ENCODE results near the gene IL12A.

Gene IL12A

GRCh38 chr3:159964166-159964973 is 24.3 kb upstream of the IL12A start:
- no peak for DNase-seq
- Histone ChIP-seq H3K9me3 (no peaks in the 10 kb centered on the region), H3K36me3 (no peaks in the 10 kb centered on the region), H3K4me1 (no peaks in the 10 kb centered on the region), H3K27me3 (no peaks in the 10 kb centered on the region), H3K4me3 (ENCODE audit: low read depth, low read length) (no peak overlapping the region)
- TF ChIP-seq, protein P1, sequence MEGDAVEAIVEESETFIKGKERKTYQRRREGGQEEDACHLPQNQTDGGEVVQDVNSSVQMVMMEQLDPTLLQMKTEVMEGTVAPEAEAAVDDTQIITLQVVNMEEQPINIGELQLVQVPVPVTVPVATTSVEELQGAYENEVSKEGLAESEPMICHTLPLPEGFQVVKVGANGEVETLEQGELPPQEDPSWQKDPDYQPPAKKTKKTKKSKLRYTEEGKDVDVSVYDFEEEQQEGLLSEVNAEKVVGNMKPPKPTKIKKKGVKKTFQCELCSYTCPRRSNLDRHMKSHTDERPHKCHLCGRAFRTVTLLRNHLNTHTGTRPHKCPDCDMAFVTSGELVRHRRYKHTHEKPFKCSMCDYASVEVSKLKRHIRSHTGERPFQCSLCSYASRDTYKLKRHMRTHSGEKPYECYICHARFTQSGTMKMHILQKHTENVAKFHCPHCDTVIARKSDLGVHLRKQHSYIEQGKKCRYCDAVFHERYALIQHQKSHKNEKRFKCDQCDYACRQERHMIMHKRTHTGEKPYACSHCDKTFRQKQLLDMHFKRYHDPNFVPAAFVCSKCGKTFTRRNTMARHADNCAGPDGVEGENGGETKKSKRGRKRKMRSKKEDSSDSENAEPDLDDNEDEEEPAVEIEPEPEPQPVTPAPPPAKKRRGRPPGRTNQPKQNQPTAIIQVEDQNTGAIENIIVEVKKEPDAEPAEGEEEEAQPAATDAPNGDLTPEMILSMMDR (IDR thresholded peaks at IDR 0.05; ENCODE audit: low read depth, low read length), result no peak

GRCh38 chr3:159971311-159971710 is 17.3 kb upstream of the IL12A start:
- no peak for DNase-seq
- no peaks in the 10 kb centered on the region for H3K9me3 ChIP-seq
- TF ChIP-seq, protein P1 (IDR thresholded peaks at IDR 0.05; ENCODE audit: low read depth, low read length), result no peak
- H3K4me1 ChIP-seq, result no peaks in the 10 kb centered on the region
- H3K27me3 ChIP-seq, result no peaks in the 10 kb centered on the region
- no peak overlapping the region for H3K4me3 ChIP-seq (ENCODE audit: low read depth, low read length)
- H3K36me3 ChIP-seq, result no peaks in the 10 kb centered on the region

DNA sequence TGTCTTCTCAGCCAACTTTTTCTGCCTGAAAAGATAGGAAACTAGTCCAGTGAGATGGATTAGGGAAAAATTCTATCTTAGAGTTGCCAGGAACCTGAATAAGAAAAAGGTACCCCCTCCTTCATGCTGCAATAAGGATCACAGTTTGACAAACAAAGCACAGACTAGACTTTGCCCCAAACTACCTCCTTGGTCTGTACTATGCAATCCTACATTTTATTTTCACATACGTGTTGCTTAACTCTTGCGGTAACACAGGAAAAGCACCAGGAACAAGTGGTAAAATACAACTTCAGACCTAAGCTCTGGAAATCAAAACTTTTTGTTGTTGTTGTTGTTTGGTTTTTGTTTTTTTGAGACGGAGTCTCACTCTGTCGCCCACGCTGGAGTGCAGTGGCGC is 11.3 kb upstream of the IL12A start:
- no peaks in the 10 kb centered on the region for H3K9me3 ChIP-seq
- H3K4me1 ChIP-seq, result no peaks in the 10 kb centered on the region
- H3K36me3 ChIP-seq, result no peaks in the 10 kb centered on the region
- no peak for DNase-seq
- no peaks in the 10 kb centered on the region for H3K27me3 ChIP-seq
- H3K4me3 ChIP-seq (ENCODE audit: low read depth, low read length), result no peak overlapping the region
- TF ChIP-seq, protein P1 (IDR thresholded peaks at IDR 0.05; ENCODE audit: low read depth, low read length), result no peak

DNA sequence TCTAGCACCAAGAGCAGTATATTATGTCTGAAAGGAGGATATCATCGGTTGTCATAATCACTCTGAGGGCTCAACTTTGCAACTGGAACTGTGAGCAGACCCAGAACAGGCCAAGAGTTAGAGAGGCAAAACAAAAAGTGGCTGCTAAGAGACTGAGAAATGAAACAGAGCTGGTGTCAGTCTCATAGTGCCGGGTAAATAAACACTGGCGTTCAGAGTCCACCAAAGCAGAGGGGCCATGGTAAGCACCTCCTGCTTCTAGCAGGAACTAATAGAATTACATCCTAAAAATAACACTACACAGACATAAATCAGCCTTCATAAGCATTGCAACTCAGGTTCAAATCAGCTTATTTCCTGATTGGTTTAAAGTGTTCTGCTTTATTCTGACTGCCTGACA is 10.3 kb upstream of the IL12A start:
- H3K36me3 ChIP-seq, result no peaks in the 10 kb centered on the region
- H3K9me3 ChIP-seq, result no peaks in the 10 kb centered on the region
- H3K27me3 ChIP-seq, result no peaks in the 10 kb centered on the region
- DNase-seq, result no peak
- H3K4me1 ChIP-seq, result no peaks in the 10 kb centered on the region
- H3K4me3 ChIP-seq (ENCODE audit: low read depth, low read length), result no peak overlapping the region
- TF ChIP-seq, protein P1 (IDR thresholded peaks at IDR 0.05; ENCODE audit: low read depth, low read length), result no peak

GRCh38 chr3:159978918-159979703 is 9.5 kb upstream of the IL12A start:
- no peak overlapping the region for H3K4me3 ChIP-seq (ENCODE audit: low read depth, low read length)
- TF ChIP-seq, protein P1 (IDR thresholded peaks at IDR 0.05; ENCODE audit: low read depth, low read length), result no peak
- H3K36me3 ChIP-seq, result no peaks in the 10 kb centered on the region
- H3K4me1 ChIP-seq, result no peaks in the 10 kb centered on the region
- no peak for DNase-seq
- no peaks in the 10 kb centered on the region for H3K9me3 ChIP-seq
- no peaks in the 10 kb centered on the region for H3K27me3 ChIP-seq
